ENCODE data around the gene HOMER2.
"Not testable (repeated sequence)": the region's sequence is repeated elsewhere in the genome, so short reads cannot be mapped to it uniquely, and the experiment has no call there.

Gene HOMER2

GRCh38 chr15:82952158-82953081 is at the start of gene HOMER2:
Gene HOMER2 (minus strand): TSS chr15:82952720. CDS start chr15:82952535, 185 bp downstream.
- no peak for DNase-seq

DNA sequence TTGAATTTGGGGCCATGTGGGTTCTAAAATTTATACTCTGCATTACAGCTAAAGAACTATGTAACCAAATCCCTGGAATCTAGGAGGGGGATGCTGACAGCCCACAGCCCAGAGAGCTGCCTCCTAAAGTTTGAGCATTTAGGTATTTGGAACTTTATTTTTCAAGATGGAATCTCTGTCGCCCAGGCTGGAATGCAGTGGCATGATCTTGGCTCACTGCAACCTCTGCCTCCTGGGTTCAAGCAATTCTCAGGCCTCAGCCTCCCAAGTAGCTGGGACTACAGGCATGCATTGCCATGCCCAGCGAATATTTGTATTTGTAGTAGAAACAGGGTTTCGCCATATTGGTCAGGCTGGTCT is 48.1 kb upstream of the HOMER2 start:
- not testable (repeated sequence) for DNase-seq

- DNase-seq = peak; percentile 69
Measured at GRCh38 chr15:82999905-83000671, 47.6 kb upstream of the HOMER2 start.

DNA sequence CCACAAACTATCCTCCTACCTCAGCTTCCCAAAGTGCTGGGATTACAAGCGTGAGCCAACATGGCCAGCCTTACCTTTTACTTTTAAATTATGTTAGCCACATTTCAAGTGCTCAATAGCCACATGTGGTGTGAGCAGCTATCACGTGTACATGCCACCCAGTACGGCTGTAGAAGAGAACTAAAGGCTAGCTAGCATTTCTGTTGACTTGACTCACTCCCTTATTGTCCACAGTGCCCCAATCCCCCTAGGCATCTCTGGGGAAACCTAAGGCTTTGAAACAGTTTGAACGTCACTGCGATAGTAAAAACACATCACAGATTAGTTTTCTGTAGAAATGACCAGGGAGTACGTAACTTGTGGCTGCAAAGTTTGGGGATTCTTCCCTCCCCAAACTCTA is 46.9 kb upstream of the HOMER2 start:
- no peak for DNase-seq

GRCh38 chr15:82995938-82996337 is 43.4 kb upstream of the HOMER2 start:
- DNase-seq = no peak

DNA sequence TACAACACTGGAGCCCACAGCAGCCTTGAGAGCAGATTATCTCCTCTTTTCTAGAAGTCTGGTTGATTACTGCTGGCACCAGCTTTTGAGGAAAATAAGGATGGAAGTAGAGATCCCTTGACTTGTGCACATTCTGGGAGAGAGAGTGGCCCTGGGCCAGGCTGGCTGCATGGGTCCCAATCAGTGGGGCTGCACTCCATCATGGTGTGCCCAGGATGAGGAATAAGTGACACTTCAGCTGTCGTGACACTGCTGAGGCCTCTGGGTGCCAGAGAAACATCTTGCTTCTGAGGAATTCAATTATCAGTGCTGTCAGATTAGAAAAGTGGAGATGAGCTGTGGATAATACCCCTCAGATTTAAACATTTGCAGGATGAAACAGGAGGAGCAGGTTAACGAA is 42.6 kb upstream of the HOMER2 start:
- no peak for DNase-seq

GRCh38 chr15:82993144-82993543 is 40.6 kb upstream of the HOMER2 start:
- no peak for DNase-seq

- no peak for DNase-seq
Measured at GRCh38 chr15:82992436-82992998, 40.0 kb upstream of the HOMER2 start.

GRCh38 chr15:82986442-82986780 is 33.9 kb upstream of the HOMER2 start:
- DNase-seq = peak; percentile 18

- DNase-seq = peak; percentile 96
Measured at GRCh38 chr15:82985688-82986441, 33.3 kb upstream of the HOMER2 start, which contains the start of gene RAMAC. Gene RAMAC (plus strand): TSS chr15:82986210. CDS start chr15:82989019, 2,809 bp downstream.

DNA sequence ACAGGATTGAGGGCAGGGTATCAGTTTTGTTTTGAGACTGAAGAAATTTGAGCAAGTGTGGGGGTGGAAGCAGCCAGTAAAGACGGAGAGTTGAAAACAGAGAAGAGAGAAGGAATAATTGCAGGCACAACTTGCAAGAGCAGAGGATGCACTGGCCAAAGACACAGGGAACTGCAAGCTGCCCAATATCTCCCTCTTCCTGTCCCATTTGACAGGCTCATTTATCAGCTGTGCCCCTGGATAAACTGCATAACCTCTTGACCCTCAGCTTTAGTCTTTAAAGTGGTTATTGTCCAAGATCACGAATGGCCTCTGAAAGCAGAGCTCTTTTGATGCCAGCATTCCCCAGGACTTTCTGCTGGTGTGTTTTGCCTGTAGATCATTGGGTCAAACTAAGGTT is 28.5 kb upstream of the HOMER2 start:
- DNase-seq = no peak

DNA sequence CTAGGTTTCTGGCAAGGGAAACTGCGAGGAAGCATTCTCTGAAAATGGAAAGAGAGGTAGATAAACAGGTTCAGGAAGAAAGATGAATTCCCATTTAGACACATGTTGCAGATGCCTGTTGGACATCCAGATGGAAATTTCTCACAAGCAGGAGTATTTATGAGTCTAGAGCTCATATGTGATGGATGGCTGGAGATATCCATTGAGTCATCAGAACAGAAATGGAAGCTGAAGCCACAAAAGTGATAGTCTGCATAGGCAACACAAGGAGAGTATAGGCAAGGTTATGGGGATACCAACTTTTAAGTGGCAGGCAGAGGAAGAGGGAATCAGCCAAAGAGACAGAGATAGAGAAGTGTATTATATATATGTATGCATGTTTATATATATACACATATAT is 27.2 kb upstream of the HOMER2 start:
- DNase-seq = no peak

GRCh38 chr15:82978438-82978837 is 25.9 kb upstream of the HOMER2 start:
- no peak for DNase-seq

GRCh38 chr15:82977076-82977475 is 24.6 kb upstream of the HOMER2 start:
- no peak for DNase-seq

- DNase-seq = no peak
Measured at GRCh38 chr15:82972990-82973389, 20.5 kb upstream of the HOMER2 start.

DNA sequence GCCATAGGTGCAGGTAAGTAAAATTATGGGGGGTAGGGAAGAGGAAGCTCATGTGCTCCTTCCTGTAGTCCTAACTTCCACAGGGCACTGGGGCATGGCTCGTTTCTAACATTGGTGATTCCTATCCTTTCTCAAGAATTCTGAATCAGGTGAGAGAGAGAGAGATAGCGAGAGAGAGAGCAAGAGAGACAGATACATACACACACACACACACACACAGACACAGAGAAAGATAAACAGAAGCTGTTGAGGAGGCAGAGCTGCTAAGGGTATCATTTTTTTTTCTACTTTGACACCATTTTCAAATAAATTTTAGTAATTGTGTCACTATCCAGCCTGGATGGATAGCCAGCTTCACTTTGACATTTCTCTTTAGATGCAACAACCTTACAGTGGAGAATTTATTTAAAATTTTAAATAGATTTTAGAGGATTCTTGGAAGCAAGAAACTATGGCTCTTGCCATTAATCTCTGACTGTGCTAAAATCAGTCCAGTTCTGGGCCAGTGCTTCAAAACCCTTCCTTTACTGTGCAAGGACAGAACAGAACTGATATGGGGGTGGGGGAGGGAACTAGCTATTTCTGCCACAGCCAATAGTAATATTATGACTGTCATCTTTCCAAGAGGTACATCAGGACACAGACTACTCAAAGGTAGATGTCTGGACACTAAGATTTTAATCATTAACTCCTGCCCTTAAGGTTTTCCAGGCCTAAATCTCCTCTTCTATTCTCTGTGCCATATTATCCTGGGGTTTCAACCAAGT is 18.9 kb upstream of the HOMER2 start:
- DNase-seq = no peak

DNA sequence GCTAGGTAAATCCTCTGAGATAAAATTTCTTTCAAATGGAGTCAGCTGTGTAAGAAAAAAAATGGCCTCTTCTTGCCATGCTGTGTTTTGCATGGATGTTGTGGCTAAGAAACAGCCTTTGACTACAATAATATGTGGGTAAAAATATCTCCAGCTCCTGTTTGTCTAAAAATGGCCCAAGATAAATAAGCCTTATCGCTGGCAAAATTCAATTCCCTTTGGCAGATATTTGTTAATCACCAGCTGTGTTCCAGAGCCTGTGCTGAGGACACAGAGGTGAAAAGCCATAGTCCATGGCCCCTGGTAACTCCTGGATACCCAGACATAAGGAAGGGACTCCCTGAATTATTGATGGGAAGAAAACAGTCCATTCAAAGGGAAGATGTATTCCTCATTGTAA is 18.2 kb upstream of the HOMER2 start:
- no peak for DNase-seq

DNA sequence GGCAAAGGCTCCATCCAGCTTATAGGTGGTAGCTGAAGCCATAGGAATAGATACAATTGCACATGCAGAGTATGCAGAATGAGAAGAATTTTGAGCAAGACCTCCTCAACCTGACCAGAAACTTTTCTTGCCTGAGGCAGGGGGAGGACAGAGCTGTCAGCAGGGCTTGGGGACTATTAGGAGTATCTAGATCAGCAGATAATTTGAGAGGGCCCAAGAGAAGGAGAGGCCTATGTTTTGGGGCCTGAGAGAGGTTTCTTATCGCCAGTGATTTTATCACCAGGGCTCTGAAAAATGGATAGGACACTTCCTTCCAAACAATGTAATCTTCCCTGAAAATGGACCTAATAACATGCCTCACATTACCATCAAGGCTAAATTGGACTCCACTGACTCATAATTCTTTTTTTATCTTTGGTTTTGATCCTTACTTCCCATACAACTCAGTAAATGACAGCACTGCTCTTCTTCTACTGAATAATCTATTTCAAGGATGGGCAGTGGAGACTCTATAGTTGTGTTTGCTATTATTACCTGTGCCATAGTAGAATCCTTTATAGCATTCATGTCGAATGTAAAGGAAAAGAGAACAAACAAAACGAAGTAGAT is 17.7 kb upstream of the HOMER2 start:
- DNase-seq = no peak

DNA sequence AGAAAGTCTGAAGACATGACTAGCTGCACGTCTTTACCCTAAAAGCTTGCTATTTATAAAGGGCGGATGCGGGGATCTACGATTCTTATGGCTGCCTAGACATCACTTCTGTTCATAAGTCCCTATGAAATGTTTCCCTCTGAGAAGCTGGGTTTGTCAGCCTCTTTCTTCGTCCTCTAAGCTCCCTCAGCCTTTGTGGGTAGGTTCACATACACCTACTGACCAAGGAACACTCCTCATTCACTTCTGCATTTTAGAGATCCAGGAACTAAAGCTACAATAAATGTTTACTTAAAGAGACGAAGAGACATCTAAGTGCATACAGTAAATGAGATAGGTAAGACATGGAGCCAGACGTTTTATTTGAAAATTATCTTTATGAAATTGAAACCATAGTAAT is 16.8 kb upstream of the HOMER2 start:
- no peak for DNase-seq

- DNase-seq = peak; percentile 40
Measured at GRCh38 chr15:82968066-82968465, 15.5 kb upstream of the HOMER2 start.

GRCh38 chr15:82966671-82967071 is 14.2 kb upstream of the HOMER2 start:
- no peak for DNase-seq

DNA sequence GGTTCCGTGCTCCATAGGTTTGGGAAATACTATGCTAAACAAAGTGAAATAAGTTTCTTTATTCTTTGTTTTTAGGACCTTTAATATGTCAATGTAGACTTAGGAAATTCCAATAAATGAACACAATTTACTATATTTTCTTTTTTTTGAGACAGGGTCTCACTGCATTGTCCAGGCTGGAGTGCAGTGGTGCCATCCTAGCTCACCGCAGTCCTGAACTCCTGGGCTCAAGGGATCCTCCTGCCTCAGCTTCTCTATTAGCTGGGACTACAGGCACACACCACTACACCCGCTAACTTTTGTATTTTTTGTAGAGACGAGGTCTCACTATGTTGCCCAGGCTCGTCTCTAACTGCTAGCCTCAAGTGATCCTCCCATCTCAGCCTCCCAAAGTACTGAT is 12.4 kb upstream of the HOMER2 start:
- DNase-seq = no peak

Measured in inflammatory macrophage treated with lipopolysaccharide for 4 hours (primary cell).